ENCODE measurements around the gene PIK3AP1. TPM values are rescaled to one million over a fixed set of nuclear protein-coding genes. Genes with fewer than 3 reads are reported as not detected.
"Not testable (repeated sequence)": the region's sequence is repeated elsewhere in the genome, so short reads cannot be mapped to it uniquely, and the experiment has no call there.

The PIK3AP1 gene
- total and polyA plus RNA-seq, 7 experiments from 2014 or later: 0.46 to 68.1 (median 2.9) TPM

DNA sequence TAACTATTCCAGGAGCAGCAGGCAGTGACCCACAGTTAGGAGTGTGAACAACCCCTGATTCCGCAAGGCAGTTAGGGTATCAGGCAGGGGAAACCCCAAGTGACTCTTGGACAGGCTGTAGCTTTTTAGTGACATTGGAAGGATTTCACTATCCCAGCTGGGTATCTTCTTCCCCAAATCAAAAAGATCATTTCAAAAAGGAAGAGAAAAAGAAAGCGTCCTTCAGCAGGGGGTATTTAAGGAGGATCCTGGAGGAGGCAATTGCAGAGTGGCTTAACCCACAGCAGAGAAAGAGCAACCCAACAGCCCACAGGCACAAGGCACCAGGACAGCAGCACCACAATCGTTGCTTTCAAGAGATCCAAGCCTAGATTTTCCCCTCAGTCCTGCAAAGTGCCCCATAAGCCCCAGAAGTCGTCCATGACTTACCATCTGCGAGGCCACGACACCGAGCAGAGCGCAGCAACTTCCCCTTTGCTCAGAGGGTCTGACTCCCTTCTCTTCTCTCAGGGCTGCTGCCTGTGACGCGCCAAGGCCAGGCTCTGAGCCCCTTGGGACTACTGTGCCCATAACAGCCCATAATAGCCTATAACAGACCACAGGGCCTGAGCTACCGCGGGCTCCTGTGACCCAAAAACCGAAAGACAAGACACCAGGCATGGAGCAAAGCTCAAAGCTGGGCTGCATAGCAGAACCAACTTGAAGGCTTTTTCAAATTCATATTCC is 19.8 kb downstream of the PIK3AP1 start:
- Mint-ChIP-seq H3K4me3 (no peak overlapping the region), H3K4me1 (peaks cover 8 to 20% (median 11%) of the 10 kb centered on the region in 7 donors), H3K27ac (no peak overlapping the region), H3K36me3 (peaks cover 0 to 4% (median 0%) of the 10 kb centered on the region in 5 donors), H3K9me3 (no peaks in the 10 kb centered on the region), H3K27me3 (no peaks in the 10 kb centered on the region)
- H3K36me3 ChIP-seq (ENCODE audit: control insufficient read depth in 2 of 3, insufficient read depth in 3 of 3, low read length in 3 of 3): no peaks in the 10 kb centered on the region
- no peaks in the 10 kb centered on the region for H3K9me3 ChIP-seq (ENCODE audit: control insufficient read depth in 2 of 3, low read length in 3 of 3)
- CTCF ChIA-PET: no interaction called here
- no peak overlapping the region for H3K27ac ChIP-seq (ENCODE audit: low read depth, low read length)
- intact Hi-C loops (cut with micrococcal nuclease): no loop called here
- no peak overlapping the region for H3K4me3 ChIP-seq (ENCODE audit: low read length)
- POLR2A ChIA-PET: no interaction called here
- H3K27me3 ChIP-seq (ENCODE audit: control insufficient read depth in 2 of 2, insufficient read depth in 2 of 2, low read length in 2 of 2): no peaks in the 10 kb centered on the region
- ATAC-seq (peak; percentile 83), DNase-seq (no peak)
- H3K4me1 ChIP-seq (ENCODE audit: control insufficient read depth in 2 of 2, insufficient read depth in 2 of 2, low read length in 2 of 2): peaks cover 0 to 9% of the 10 kb centered on the region in 2 donors

GRCh38 chr10:96699613-96700012 is 20.7 kb downstream of the PIK3AP1 start:
- POLR2A ChIA-PET: no interaction called here

GRCh38 chr10:96698305-96698704 is 22.0 kb downstream of the PIK3AP1 start:
- intact Hi-C loops (cut with micrococcal nuclease); H3K9me3 Mint-ChIP-seq; DNase-seq; H3K27me3 ChIP-seq (ENCODE audit: control insufficient read depth in 2 of 2, insufficient read depth in 2 of 2, low read length in 2 of 2); H3K27ac ChIP-seq (ENCODE audit: low read depth, low read length); ATAC-seq; H3K9me3 ChIP-seq (ENCODE audit: control insufficient read depth in 2 of 3, low read length in 3 of 3); H3K27ac Mint-ChIP-seq; CTCF ChIA-PET; H3K36me3 Mint-ChIP-seq; H3K27me3 Mint-ChIP-seq; H3K4me3 Mint-ChIP-seq; H3K4me3 ChIP-seq (ENCODE audit: low read length); H3K36me3 ChIP-seq (ENCODE audit: control insufficient read depth in 2 of 3, insufficient read depth in 3 of 3, low read length in 3 of 3); POLR2A ChIA-PET: not testable (repeated sequence)
- peaks cover 0 to 22% of the 10 kb centered on the region in 2 donors for H3K4me1 ChIP-seq (ENCODE audit: control insufficient read depth in 2 of 2, insufficient read depth in 2 of 2, low read length in 2 of 2)
- H3K4me1 Mint-ChIP-seq: peaks cover 15 to 24% (median 18%) of the 10 kb centered on the region in 7 donors

More at GRCh38 chr10:96699613-96700012, 20.7 kb downstream of the PIK3AP1 start:
- Mint-ChIP-seq H3K27ac (no peak overlapping the region), H3K9me3 (no peaks in the 10 kb centered on the region), H3K4me3 (no peak overlapping the region), H3K27me3 (no peaks in the 10 kb centered on the region), H3K36me3 (peaks cover 0 to 4% (median 0%) of the 10 kb centered on the region in 5 donors), H3K4me1 (peaks cover 12 to 21% (median 20%) of the 10 kb centered on the region in 7 donors)
- Histone ChIP-seq H3K27me3 (ENCODE audit: control insufficient read depth in 2 of 2, insufficient read depth in 2 of 2, low read length in 2 of 2) (no peaks in the 10 kb centered on the region), H3K36me3 (ENCODE audit: control insufficient read depth in 2 of 3, insufficient read depth in 3 of 3, low read length in 3 of 3) (no peaks in the 10 kb centered on the region), H3K4me3 (ENCODE audit: low read length) (no peak overlapping the region), H3K9me3 (ENCODE audit: control insufficient read depth in 2 of 3, low read length in 3 of 3) (no peaks in the 10 kb centered on the region), H3K27ac (ENCODE audit: low read depth, low read length) (no peak overlapping the region), H3K4me1 (ENCODE audit: control insufficient read depth in 2 of 2, insufficient read depth in 2 of 2, low read length in 2 of 2) (peaks cover 0 to 18% of the 10 kb centered on the region in 2 donors)
- intact Hi-C loops (cut with micrococcal nuclease): no loop called here
- no peak for DNase-seq
- ATAC-seq: no peak
- CTCF ChIA-PET: no interaction called here

GRCh38 chr10:96697438-96697837 is 22.9 kb downstream of the PIK3AP1 start:
- DNase-seq (no peak), ATAC-seq (no peak)
- peaks cover 0 to 4% (median 0%) of the 10 kb centered on the region in 5 donors for H3K36me3 Mint-ChIP-seq
- H3K27ac Mint-ChIP-seq: no peak overlapping the region
- H3K9me3 Mint-ChIP-seq: no peaks in the 10 kb centered on the region
- CTCF ChIA-PET: no interaction called here
- no peaks in the 10 kb centered on the region for H3K27me3 Mint-ChIP-seq
- no peak overlapping the region for H3K4me3 Mint-ChIP-seq
- Histone ChIP-seq H3K9me3 (ENCODE audit: control insufficient read depth in 2 of 3, low read length in 3 of 3) (no peaks in the 10 kb centered on the region), H3K36me3 (ENCODE audit: control insufficient read depth in 2 of 3, insufficient read depth in 3 of 3, low read length in 3 of 3) (no peaks in the 10 kb centered on the region), H3K4me1 (ENCODE audit: control insufficient read depth in 2 of 2, insufficient read depth in 2 of 2, low read length in 2 of 2) (peaks cover 0 to 22% of the 10 kb centered on the region in 2 donors), H3K4me3 (ENCODE audit: low read length) (no peak overlapping the region), H3K27ac (ENCODE audit: low read depth, low read length) (no peak overlapping the region), H3K27me3 (ENCODE audit: control insufficient read depth in 2 of 2, insufficient read depth in 2 of 2, low read length in 2 of 2) (no peaks in the 10 kb centered on the region)
- intact Hi-C loops (cut with micrococcal nuclease): no loop called here
- H3K4me1 Mint-ChIP-seq: peaks cover 15 to 27% (median 20%) of the 10 kb centered on the region in 7 donors
- POLR2A ChIA-PET: no interaction called here

DNA sequence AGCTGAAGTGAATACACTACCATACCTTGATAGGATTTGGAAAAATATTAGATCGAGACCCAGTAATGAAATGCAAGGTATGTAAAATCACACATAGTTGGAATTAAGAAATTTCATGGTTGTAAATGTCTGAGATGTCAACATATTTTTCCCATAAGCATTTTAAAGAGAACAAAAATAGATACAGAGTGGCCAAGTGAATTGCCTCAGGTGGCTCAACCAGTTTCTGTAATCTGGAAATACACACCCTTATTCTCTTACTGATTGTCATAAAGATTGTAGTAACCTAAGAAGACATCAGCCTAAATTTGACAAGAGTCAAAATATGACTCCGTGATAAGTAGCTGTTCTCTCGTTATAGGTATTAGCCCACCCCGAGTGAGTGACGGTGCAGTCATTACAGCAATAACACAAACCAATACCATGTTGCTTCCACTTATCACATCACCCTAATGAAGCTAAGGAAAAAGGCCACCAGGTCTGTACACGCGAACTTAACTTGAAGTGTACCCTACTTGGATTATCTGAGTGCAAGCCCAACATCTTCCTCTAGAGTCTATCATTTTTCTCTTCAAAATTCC is 23.4 kb downstream of the PIK3AP1 start:
- Mint-ChIP-seq H3K4me1 (peaks cover 15 to 27% (median 20%) of the 10 kb centered on the region in 7 donors), H3K27me3 (no peaks in the 10 kb centered on the region), H3K27ac (no peak overlapping the region), H3K36me3 (peaks cover 0 to 4% (median 0%) of the 10 kb centered on the region in 5 donors), H3K4me3 (no peak overlapping the region), H3K9me3 (no peaks in the 10 kb centered on the region)
- Histone ChIP-seq H3K4me1 (ENCODE audit: control insufficient read depth in 2 of 2, insufficient read depth in 2 of 2, low read length in 2 of 2) (peaks cover 0 to 22% of the 10 kb centered on the region in 2 donors), H3K9me3 (ENCODE audit: control insufficient read depth in 2 of 3, low read length in 3 of 3) (no peaks in the 10 kb centered on the region), H3K27me3 (ENCODE audit: control insufficient read depth in 2 of 2, insufficient read depth in 2 of 2, low read length in 2 of 2) (no peaks in the 10 kb centered on the region), H3K36me3 (ENCODE audit: control insufficient read depth in 2 of 3, insufficient read depth in 3 of 3, low read length in 3 of 3) (no peaks in the 10 kb centered on the region), H3K4me3 (ENCODE audit: low read length) (no peak overlapping the region), H3K27ac (ENCODE audit: low read depth, low read length) (no peak overlapping the region)
- ATAC-seq: no peak
- CTCF ChIA-PET: no interaction called here
- POLR2A ChIA-PET: no interaction called here
- DNase-seq: no peak
- intact Hi-C loops (cut with micrococcal nuclease): no loop called here

DNA sequence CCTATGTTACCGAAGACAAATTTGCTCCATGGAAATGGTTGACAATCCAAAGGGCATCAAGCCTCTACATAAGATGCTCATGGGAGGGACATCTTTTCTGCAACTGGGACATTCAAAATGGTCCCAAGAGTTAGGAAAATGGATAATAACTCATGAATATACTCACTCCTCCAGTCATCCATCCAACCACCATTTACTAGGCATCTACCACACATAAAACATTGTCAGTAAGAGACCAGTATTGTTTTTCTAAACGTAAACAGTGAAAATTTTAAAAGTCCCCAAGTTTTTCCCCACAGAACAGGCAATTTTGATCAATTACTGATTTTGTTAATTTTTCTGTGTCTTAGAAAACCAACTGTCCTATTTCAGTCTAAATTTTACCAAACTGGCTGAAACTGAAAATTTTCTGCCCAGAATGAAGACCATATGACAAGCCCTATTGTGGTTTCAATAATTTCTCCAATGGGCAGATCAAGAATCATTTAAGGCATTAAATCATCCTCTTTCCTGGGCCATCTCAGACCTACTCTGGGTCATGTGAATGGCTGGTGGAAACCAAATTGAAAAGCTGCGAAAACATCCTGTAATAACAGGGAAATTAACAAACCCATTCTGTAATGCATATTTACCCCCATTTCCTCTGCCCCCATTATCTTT is 24.2 kb downstream of the PIK3AP1 start:
- no peak for ATAC-seq
- Mint-ChIP-seq H3K36me3 (peaks cover 0 to 4% (median 0%) of the 10 kb centered on the region in 5 donors), H3K9me3 (no peaks in the 10 kb centered on the region), H3K4me1 (peaks cover 14 to 27% (median 20%) of the 10 kb centered on the region in 7 donors), H3K27ac (no peak overlapping the region), H3K27me3 (no peaks in the 10 kb centered on the region), H3K4me3 (no peak overlapping the region)
- H3K27ac ChIP-seq (ENCODE audit: low read depth, low read length): no peak overlapping the region
- no peak for DNase-seq
- H3K36me3 ChIP-seq (ENCODE audit: control insufficient read depth in 2 of 3, insufficient read depth in 3 of 3, low read length in 3 of 3): no peaks in the 10 kb centered on the region
- H3K9me3 ChIP-seq (ENCODE audit: control insufficient read depth in 2 of 3, low read length in 3 of 3): no peaks in the 10 kb centered on the region
- intact Hi-C loops (cut with micrococcal nuclease): no loop called here
- no peaks in the 10 kb centered on the region for H3K27me3 ChIP-seq (ENCODE audit: control insufficient read depth in 2 of 2, insufficient read depth in 2 of 2, low read length in 2 of 2)
- ChIA-PET CTCF (no interaction called here), POLR2A (no interaction called here)
- peaks cover 0 to 22% of the 10 kb centered on the region in 2 donors for H3K4me1 ChIP-seq (ENCODE audit: control insufficient read depth in 2 of 2, insufficient read depth in 2 of 2, low read length in 2 of 2)
- no peak overlapping the region for H3K4me3 ChIP-seq (ENCODE audit: low read length)
